Amygdala (tissue), 56 donors: ENCODE results near the gene PHYH.
"Not testable (repeated sequence)": the region's sequence is repeated elsewhere in the genome, so short reads cannot be mapped to it uniquely, and the experiment has no call there.

Source experiments
- DNase-seq, 56 donors: peaks; one replicate each; lab custom pipeline; 2025; lab: John Stamatoyannopoulos, UW

PHYH gene

GRCh38 chr10:13299437-13300287, at the start of gene PHYH:
PHYH (minus strand) TSS chr10:13300064; CDS start chr10:13300042, 22 bp downstream.
- peak in 55 of 56 donors; percentile 34 to 93 (median 76) for DNase-seq

- DNase-seq = peak in 50 of 56 donors; percentile 11 to 78 (median 55)
These were observed 48.6 kb upstream of the PHYH start, which contains the start of gene SEPHS1 for GRCh38 chr10:13348216-13349017. SEPHS1 (minus strand) TSS chr10:13348293; CDS start chr10:13344950, 3,343 bp downstream.

- DNase-seq = peak in 53 of 56 donors; percentile 21 to 85 (median 64)
These were observed 47.8 kb upstream of the PHYH start for GRCh38 chr10:13347500-13348156.

- DNase-seq = peak in 8 of 56 donors; percentile 12 to 50 (median 40)
These were observed 47.2 kb upstream of the PHYH start for GRCh38 chr10:13347043-13347499.

- peak in 2 of 56 donors; percentile 6 to 7 for DNase-seq
These were observed 46.6 kb upstream of the PHYH start for GRCh38 chr10:13346283-13347042.

GRCh38 chr10:13340626-13341376, 40.9 kb upstream of the PHYH start:
- DNase-seq = peak in 1 of 56 donors; percentile 4

- DNase-seq = no peak
These were observed 40.2 kb upstream of the PHYH start for GRCh38 chr10:13340068-13340467.

- no peak for DNase-seq
These were observed 38.7 kb upstream of the PHYH start for GRCh38 chr10:13338390-13339110.

- no peak for DNase-seq
These were observed 37.9 kb upstream of the PHYH start for GRCh38 chr10:13337827-13338196.

- DNase-seq = no peak
These were observed 37.4 kb upstream of the PHYH start for GRCh38 chr10:13337128-13337826.

- DNase-seq = no peak
These were observed 36.0 kb upstream of the PHYH start for GRCh38 chr10:13335881-13336280.

- DNase-seq = no peak
These were observed 34.7 kb upstream of the PHYH start for GRCh38 chr10:13334556-13334955.

- no peak for DNase-seq
These were observed 31.8 kb upstream of the PHYH start for GRCh38 chr10:13331646-13332045.

- DNase-seq = not testable (repeated sequence)
These were observed 31.1 kb upstream of the PHYH start for GRCh38 chr10:13330980-13331379.

- DNase-seq = no peak
These were observed 29.7 kb upstream of the PHYH start for GRCh38 chr10:13329565-13329964.

- no peak for DNase-seq
These were observed 28.7 kb upstream of the PHYH start for GRCh38 chr10:13328613-13329012.

GRCh38 chr10:13328126-13328525, 28.3 kb upstream of the PHYH start:
- no peak for DNase-seq

- no peak for DNase-seq
These were observed 27.7 kb upstream of the PHYH start for GRCh38 chr10:13327534-13327933.
